Measurements from ENCODE around the gene HKDC1.

- TF ChIP-seq CTCF (conservative IDR thresholded peaks at IDR 0.05; ENCODE audit: low read depth, low read length) (no peak), EZH2 (IDR thresholded peaks at IDR 0.05; ENCODE audit: borderline replicate concordance, low read depth, low read length, poor library complexity, severe bottlenecking) (no peak)
Observed at GRCh38 chr10:69213591-69214311, 6.4 kb upstream of the HKDC1 start.
